A673 (cell line): ENCODE results near the gene MYCN.

Experiments
- CTCF ChIP-seq: fragments of 300-800, 200-600 bp; sonication (generic); conservative IDR thresholded peaks from 2 replicates; pipeline ENCODE4 v1.5.1; 2017; ENCODE audit warnings: low read depth, mild to moderate bottlenecking, antibody characterized with exemption, low read length, moderate library complexity, mixed read lengths
- EZH2 ChIP-seq: fragments of 200-600 bp; sonication (generic); IDR thresholded peaks from 2 replicates; pipeline ENCODE4 v1.6.1; 2017; ENCODE audit warnings: borderline replicate concordance, low read depth, mild to moderate bottlenecking, mixed read lengths, antibody characterized with exemption, low read length; ENCODE audit not compliant: poor library complexity, severe bottlenecking

- TF ChIP-seq CTCF (no peak), EZH2 (no peak)
These were observed 9.6 kb upstream of the MYCN start for GRCh38 chr2:15930589-15931318.
